Measurements from ENCODE around the gene SYK.

Gene SYK

DNA sequence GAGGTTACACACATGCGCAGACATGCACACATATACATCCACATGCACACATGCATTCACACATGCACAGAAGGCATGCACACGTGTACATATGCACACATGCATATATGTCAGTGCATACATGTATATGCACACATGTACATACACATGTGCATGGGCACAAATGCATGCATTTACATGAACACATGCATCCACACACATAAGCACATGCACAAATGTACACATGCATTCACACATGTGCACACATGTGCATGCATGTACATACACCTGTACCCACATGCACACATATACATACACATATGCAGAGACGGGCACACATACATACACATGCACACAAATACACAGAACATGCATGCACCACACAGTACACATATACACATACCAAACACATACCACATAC is 97.7 kb downstream of the SYK start:
- in situ Hi-C loops (cut with MboI; ENCODE audit: low sequenced_read_pairs), result no loop called here

DNA sequence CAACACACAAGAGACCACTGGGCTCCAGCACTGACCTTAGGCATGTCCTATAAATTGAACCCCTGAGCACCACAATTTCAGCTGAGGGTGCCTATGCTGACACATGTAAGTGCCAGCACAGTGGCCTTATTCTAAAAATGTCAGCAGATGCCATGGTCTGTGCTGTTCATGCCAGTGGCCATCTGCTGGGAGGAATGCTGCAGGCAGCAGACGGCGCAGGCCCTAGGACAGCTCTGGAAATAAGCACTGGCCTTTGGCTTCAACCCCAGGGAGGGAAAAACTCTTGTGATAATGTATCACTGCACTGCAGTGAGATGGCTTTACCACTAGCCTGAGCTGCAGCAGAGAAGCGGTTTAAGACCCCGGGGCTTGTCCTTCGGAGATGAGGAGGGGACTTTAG is 98.5 kb downstream of the SYK start:
- in situ Hi-C loops (cut with MboI; ENCODE audit: low sequenced_read_pairs), result loop anchor here (25.0 kb wide), 1 partner anchor 537 kb away; no protein-coding TSS in a partner anchor

DNA sequence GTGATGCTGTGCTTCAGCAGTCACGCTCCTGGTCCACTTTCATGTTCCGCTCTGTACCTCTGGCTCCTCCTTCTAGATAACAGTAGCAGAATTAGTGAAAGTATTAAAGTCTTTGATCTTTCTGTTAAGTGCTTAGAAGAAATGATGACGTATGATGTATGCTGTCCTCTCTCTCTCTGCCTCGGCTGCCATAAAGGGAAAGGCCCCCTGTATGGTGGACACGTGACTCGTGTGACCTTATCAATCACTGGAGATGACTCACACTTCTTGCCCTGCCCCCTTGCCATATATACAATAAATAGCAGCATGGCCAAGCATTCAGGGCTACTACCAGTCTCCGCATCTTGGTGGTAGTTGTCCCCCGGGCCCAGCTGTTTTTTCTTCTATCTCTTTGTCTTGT is 100.3 kb downstream of the SYK start:
- in situ Hi-C loops (cut with MboI; ENCODE audit: low sequenced_read_pairs), result loop anchor here (25.0 kb wide), 1 partner anchor 535 kb away; no protein-coding TSS in a partner anchor

DNA sequence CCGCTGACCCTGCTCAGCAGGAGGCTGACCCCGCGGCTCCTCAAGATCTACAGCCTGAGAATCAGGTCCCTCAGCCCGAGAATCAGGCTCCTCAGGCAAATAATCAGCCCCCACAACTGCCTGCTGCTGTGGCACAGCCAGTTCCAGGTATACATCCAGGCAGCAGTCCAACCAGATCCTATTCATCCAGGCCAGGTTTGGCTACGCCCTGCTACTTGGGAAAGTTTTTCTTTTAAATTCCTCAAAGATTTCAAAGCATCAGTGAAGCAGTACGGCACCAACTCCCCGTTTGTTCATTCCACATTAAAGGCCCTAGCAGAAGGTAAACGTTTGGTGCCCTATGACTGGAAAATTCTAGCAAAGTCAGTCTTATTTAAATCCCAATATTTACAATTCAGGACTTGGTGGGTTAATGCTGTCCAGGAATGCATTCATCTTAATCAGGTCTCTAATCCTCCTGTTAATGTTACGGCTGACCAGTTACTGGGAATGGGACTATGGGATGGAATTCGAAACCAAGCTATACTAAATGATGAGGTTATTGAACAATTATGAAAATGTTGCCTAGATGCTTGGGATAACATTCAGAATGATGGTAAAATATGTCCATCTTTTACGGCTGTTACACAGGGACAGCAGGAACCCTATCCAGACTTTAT is 102.3 kb downstream of the SYK start:
- in situ Hi-C loops (cut with MboI; ENCODE audit: low sequenced_read_pairs), result loop anchor here (25.0 kb wide), 1 partner anchor 533 kb away; no protein-coding TSS in a partner anchor

DNA sequence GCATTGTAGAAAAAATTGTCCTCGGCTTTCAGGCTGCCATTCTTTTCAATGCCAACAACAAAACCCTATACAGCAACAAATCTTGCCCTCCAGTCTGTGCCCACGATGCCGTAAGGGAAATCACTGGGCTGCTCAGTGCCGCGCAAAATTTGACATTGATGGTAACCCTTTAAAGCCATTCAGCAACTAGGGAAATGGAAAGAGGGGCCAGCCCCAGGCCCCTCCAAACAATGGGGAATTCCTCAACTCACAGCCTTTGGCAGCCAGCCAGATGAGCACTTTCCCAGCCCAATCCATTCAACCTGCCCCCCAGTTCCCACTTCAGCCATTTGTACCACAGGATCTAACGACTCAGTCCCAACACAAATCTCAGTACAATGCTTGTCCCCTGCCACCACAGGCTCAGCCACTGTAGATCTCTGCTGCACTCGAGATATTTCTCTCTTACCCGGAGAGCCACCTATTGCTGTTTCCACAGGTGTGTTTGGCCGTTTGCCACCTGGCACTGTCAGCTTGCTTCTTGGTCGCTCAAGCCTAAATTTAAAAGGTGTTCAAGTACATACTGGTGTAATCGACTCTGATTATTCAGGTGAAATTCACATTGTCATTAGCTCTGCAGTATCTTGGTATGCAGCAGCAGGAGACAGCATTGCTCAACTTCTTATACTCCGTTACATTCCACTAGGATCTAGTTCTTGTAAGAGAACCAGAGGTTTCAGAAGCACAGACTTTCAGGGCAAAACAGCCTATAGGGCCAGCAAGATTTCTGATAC is 103.3 kb downstream of the SYK start:
- in situ Hi-C loops (cut with MboI; ENCODE audit: low sequenced_read_pairs), result loop anchor here (25.0 kb wide), 1 partner anchor 532 kb away; no protein-coding TSS in a partner anchor

- in situ Hi-C loops (cut with MboI; ENCODE audit: low sequenced_read_pairs), result loop anchor here (25.0 kb wide), 1 partner anchor 531 kb away; no protein-coding TSS in a partner anchor
These were observed 104.2 kb downstream of the SYK start for GRCh38 chr9:90905822-90906221.

- in situ Hi-C loops (cut with MboI; ENCODE audit: low sequenced_read_pairs), result loop anchor here (25.0 kb wide), 1 partner anchor 531 kb away; no protein-coding TSS in a partner anchor
These were observed 104.9 kb downstream of the SYK start for GRCh38 chr9:90906316-90907055.

DNA sequence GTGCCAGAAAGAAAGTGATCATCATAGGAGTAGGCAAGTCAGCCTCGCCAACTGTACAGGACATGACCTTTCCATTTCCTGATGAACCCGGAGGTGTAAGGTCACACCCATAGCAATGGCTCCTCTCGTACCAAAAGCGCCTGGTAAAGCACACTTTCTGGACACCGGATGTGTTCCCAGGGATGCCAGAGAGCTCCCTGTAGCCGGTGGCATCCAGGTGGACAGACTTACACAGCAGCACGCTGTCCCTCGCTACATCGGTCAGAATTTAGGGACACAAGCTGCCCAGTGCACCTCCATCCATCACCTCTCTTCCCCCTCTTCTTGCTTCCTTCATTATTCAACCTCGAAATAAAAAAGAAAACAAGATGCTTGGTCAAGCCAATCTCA is 105.4 kb downstream of the SYK start:
- in situ Hi-C loops (cut with MboI; ENCODE audit: low sequenced_read_pairs), result loop anchor here (25.0 kb wide), 1 partner anchor 530 kb away; no protein-coding TSS in a partner anchor

DNA sequence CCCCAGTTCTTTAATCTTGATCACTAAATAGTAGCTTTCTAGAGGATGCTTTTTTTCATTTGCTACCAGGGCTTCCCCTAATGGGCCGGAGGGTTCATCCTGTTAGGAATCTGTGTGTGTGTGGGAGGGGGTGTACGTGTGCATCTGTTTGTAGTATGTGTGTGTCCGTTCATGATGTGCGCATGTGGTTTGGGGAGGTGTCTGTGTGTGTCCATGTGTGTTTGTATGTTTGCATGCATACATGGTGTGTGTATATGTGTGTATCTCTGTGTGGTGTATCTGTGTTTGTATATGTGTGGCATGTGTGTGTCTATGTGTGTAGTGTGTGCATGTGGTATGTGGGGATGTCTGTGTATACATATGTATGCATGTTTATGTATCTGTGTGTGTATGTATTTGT is 106.2 kb downstream of the SYK start:
- in situ Hi-C loops (cut with MboI; ENCODE audit: low sequenced_read_pairs), result loop anchor here (25.0 kb wide), 1 partner anchor 530 kb away; no protein-coding TSS in a partner anchor

DNA sequence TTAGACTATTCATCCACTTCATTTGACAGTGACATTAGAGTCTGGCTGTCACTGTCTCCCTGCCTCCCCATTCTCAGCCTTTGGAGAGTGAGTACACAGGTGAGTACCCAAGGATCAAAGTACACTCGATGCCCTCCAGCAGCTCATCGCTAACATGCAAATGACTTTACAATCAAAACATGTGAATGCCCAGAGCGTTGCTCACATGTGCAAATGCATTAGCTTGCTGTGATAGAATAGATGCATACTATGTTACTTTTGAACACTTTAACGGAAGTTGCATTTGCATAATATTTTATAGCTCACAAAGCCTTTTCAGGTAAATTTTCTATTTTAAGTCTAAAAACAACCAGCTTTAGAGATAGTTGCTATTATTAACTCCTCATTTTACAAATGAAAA is 107.6 kb downstream of the SYK start:
- in situ Hi-C loops (cut with MboI; ENCODE audit: low sequenced_read_pairs), result loop anchor here (25.0 kb wide), 1 partner anchor 528 kb away; no protein-coding TSS in a partner anchor

- in situ Hi-C loops (cut with MboI; ENCODE audit: low sequenced_read_pairs), result loop anchor here (10.0 to 25.0 kb wide), 3 partner anchors 527 to 815 kb away; no protein-coding TSS in a partner anchor
These were observed 108.2 kb downstream of the SYK start for GRCh38 chr9:90909747-90910283.

DNA sequence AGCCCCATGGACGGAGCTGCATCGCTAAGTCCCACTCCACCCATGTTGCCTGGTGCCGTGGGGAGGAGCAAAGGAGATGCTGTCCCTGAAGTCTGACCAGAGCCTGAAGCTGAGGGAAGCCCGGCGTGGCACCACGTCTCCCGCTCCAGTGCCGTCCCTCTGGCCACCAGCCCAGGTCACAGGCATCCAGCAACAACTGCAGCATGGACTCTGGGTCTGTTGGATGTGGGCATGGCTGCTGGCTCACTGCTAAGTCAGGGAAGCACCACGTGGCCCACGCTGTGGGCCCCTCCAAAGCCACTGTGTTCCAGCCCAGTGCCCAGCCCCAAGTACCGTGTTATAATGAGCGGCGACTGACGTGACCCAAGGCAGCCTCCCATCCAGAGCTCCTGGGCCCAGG is 112.6 kb downstream of the SYK start:
- in situ Hi-C loops (cut with MboI; ENCODE audit: low sequenced_read_pairs), result loop anchor here (10.0 to 25.0 kb wide), 3 partner anchors 523 to 811 kb away; no protein-coding TSS in a partner anchor

DNA sequence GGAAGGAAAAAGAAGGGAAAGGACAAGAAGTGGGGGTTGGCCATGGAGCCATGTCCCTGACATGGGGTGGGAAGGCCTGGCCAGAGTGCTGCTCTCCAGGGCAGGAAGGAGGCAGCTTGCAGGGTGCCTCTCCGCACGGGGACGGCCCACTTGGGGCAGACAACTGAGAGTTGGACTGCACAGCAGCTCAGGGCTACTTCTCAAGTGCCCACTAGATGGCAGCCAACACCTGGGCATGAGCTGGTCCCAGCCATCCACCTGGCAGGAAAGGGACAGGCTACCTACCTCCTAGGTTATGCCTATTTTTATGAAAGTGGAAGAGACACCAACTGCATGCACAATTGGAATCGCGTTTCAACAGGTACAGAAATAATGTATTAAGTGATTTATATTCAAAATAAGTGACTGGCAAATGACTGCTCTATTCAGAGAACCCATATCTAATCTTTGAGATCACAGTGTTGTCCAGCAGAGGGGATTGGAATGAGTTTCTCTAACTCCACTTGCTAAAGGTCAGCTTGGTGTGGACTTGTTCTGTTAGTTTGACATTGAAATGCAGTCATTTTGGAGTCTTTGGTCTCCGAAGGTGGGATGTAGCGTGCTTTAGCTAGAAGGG is 113.4 kb downstream of the SYK start:
- in situ Hi-C loops (cut with MboI; ENCODE audit: low sequenced_read_pairs), result loop anchor here (10.0 to 25.0 kb wide), 3 partner anchors 522 to 810 kb away; no protein-coding TSS in a partner anchor

DNA sequence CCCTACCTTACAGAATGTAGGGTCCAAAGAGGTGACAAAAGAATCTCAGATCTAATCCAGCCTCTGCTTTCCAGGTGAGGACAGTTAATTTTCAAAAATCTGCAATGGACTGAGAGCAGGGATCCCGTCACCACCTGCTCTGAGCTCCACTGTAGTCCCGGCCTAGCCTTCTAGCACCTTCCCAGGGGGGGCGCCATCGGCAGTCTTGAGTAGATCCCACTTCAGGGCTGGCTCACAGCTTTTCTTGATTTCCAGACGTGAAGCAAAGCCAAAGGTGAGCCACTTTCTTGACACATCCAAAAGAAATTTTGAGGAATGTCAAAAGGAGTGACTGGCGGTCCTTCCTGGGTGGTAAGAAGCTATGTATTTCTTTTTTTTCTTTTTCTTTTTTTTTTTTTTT is 114.1 kb downstream of the SYK start:
- in situ Hi-C loops (cut with MboI; ENCODE audit: low sequenced_read_pairs), result loop anchor here (10.0 to 25.0 kb wide), 3 partner anchors 522 to 809 kb away; no protein-coding TSS in a partner anchor

DNA sequence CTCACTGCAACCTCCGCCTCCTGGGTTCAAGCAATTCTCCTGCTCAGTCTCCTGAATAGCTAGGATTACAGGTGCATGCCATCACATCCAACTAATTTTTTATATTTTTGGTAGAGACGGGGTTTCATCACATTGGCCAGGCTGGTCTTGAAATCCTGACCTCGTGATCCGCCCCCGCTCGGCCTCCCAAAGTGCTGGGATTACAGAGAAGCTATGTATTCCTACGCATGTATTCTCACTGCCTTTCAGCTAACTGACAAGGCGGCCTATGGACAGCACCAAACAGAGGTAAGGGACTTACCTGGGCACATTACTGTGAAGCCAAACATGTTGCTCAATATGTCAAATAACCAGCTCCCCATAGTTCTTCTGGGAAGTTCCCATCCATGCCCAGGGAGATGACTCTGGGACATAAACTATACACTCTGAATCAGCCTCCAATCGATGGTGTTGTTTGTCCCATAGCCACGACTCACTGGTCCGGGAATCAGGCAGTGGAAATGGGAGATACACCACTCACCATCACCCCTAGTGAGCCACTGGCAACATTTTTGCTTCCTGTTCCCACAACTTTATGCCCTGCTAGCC is 114.6 kb downstream of the SYK start:
- in situ Hi-C loops (cut with MboI; ENCODE audit: low sequenced_read_pairs), result loop anchor here (10.0 to 25.0 kb wide), 3 partner anchors 521 to 809 kb away; no protein-coding TSS in a partner anchor

DNA sequence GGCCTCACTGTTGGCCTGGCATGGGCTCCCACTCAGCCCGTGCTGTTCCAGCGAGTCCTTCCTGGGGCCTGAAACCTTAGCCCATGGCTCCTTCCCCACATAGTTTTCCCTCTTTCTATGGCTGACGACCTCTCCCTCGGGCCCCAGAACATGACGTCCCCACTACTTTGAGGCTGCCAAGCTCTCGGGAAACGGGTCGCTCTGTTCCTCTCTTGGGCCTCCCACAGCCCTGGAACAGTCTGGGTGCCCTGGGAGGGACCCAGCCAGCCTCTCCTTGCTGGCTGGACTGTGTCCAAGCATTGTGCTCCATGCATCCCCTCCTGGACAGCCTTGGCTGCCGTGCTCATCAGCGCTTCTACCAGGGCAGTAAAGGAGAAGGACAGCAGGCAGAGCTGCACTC is 118.3 kb downstream of the SYK start:
- in situ Hi-C loops (cut with MboI; ENCODE audit: low sequenced_read_pairs), result loop anchor here (10.0 to 25.0 kb wide), 3 partner anchors 517 to 805 kb away; no protein-coding TSS in a partner anchor

DNA sequence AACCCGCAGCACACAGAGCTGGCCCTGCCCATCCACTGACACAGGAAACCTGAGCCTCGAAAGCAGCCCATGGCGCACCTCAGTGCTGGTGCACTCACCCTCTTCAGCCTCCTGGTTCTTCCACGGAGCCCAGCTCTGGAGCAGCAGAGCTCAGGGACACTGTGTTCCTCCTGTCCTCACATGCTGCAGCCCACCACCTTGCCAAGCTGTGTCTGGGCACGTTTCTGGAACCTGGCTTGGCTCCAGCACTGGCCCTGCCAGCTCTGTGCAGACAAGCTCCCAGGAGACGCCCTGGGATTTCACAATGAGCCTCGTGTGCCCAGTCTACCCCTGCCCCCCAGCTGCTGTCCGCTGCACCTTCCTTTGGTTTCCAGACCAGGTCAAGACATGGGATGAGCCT is 119.5 kb downstream of the SYK start:
- in situ Hi-C loops (cut with MboI; ENCODE audit: low sequenced_read_pairs), result loop anchor here (25.0 kb wide), 1 partner anchor 516 kb away; no protein-coding TSS in a partner anchor

- in situ Hi-C loops (cut with MboI; ENCODE audit: low sequenced_read_pairs), result loop anchor here (25.0 kb wide), 1 partner anchor 515 kb away; no protein-coding TSS in a partner anchor
These were observed 120.3 kb downstream of the SYK start for GRCh38 chr9:90921969-90922368.

DNA sequence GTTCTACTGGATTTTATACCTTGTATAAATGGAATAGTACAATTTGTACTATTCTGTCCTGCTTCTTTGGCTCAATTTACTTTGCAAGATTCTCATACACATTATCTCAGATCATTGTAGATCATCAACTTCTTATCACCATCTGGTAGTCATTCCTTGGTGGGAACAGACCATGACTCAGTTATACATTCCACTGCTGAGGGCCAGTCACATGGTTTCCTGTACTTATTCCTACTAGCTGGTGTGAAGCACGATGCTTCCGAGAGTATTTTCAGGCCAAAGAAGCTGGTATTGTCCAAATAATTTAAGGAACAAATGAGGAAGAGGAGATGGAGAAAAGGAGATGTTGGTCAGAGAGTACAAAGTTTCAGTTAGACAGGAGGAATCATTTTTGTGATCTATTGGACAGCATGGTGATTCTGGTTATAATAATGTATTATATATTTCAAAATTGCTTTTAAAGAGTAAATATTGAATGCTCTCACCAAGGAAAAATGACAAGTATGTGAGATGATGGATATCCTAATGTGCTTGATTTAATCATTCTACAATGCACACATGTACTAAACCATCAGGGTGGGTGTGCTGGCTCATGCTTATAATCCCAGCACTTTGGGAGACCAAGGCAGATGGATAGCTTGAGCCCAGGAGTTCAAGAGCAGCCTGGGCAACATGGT is 124.1 kb downstream of the SYK start:
- in situ Hi-C loops (cut with MboI; ENCODE audit: low sequenced_read_pairs), result no loop called here

Data from HL-60/S4 treated with phorbol 12-myristate 13-acetate at 8.2 ng/mL for 4 days and 3 days (cell line).